ENCODE results near the gene XYLT1. TPM values are rescaled to one million over a fixed set of nuclear protein-coding genes. Genes with fewer than 3 reads are reported as not detected.

The XYLT1 gene
- total and polyA plus RNA-seq, 2 of the 13 experiments (the other 11 are each of a cell fraction or from before 2014, with no cell fraction given), result not detected

GRCh38 chr16:17403859-17404545, 66.8 kb downstream of the XYLT1 start:
- DNase-seq (ENCODE audit: low spot score) (no peak), ATAC-seq (no peak), FAIRE-seq (no peak)
- TF ChIP-seq SNAI1 (CRISPR knock-in tag; IDR thresholded peaks at IDR 0.05; ENCODE audit: borderline replicate concordance) (no peak), BATF2 (CRISPR knock-in tag; IDR thresholded peaks at IDR 0.05) (no peak), ZNF263 (CRISPR knock-in tag; IDR thresholded peaks at IDR 0.05) (no peak), SMAD3 (CRISPR knock-in tag; IDR thresholded peaks at IDR 0.05) (no peak)
- 11% methylated on average over 9 of the region's 9 CpGs for WGBS (ENCODE audit: low lambda C conversion rate)
- Histone ChIP-seq H3K4me3 (replicated peaks in 1 of 3; ENCODE audit: insufficient read depth in 1 of 3, low read depth in 2 of 3, low read length in 3 of 3) (no peak overlapping the region), H3K4me1 (ENCODE audit: insufficient read depth, low read length) (no peaks in the 10 kb centered on the region), H3K27ac (ENCODE audit: extremely low read length, insufficient read depth, low read length) (no peak overlapping the region), H2AFZ (ENCODE audit: low read length) (no peak overlapping the region), H3K4me2 (ENCODE audit: low read depth, low read length) (no peak overlapping the region), H3K9me3 (ENCODE audit: low read length) (no peaks in the 10 kb centered on the region), H4K20me1 (ENCODE audit: insufficient read depth, low read length) (no peaks in the 10 kb centered on the region), H3K27me3 (ENCODE audit: control insufficient read depth in 1 of 2, insufficient read depth in 2 of 2, low read length in 2 of 2) (peaks cover 1 to 22% of the 10 kb centered on the region in 2 experiments; a peak in 2 of 5 replicates), H3K79me2 (ENCODE audit: insufficient read depth, low read length) (no peaks in the 10 kb centered on the region), H3K9ac (ENCODE audit: insufficient read depth, low read depth, low read length) (no peak overlapping the region), H3K36me3 (replicated peaks in 1 of 2; ENCODE audit: control insufficient read depth in 1 of 2, insufficient read depth in 2 of 2, low read length in 2 of 2) (no peaks in the 10 kb centered on the region)
- ChIA-PET CTCF (ENCODE audit: low intra/inter-chr PET ratio, low total read pairs) (no interaction called here), POLR2A (no interaction called here)
- BruUV-seq (replicated peaks), result no TSS peak
- in situ Hi-C loops (cut with HindIII; ENCODE audit: extremely low pct_ligation_motif_present, low pct_unique_long_range_greater_than_20kb) (no loop called here), intact Hi-C loops (cut with micrococcal nuclease; ENCODE audit: unreplicated experiment) (no loop called here)

- Histone ChIP-seq H3K27ac (ENCODE audit: extremely low read length, insufficient read depth, low read length) (no peak overlapping the region), H3K27me3 (ENCODE audit: control insufficient read depth in 1 of 2, insufficient read depth in 2 of 2, low read length in 2 of 2) (peaks cover 1 to 20% of the 10 kb centered on the region in 2 experiments; a peak in 2 of 5 replicates), H3K4me1 (ENCODE audit: insufficient read depth, low read length) (no peaks in the 10 kb centered on the region), H3K36me3 (replicated peaks in 1 of 2; ENCODE audit: control insufficient read depth in 1 of 2, insufficient read depth in 2 of 2, low read length in 2 of 2) (no peaks in the 10 kb centered on the region), H4K20me1 (ENCODE audit: insufficient read depth, low read length) (no peaks in the 10 kb centered on the region), H3K4me2 (ENCODE audit: low read depth, low read length) (no peak overlapping the region), H2AFZ (ENCODE audit: low read length) (no peak overlapping the region), H3K9ac (ENCODE audit: insufficient read depth, low read depth, low read length) (no peak overlapping the region), H3K79me2 (ENCODE audit: insufficient read depth, low read length) (no peaks in the 10 kb centered on the region), H3K9me3 (ENCODE audit: low read length) (no peaks in the 10 kb centered on the region), H3K4me3 (replicated peaks in 1 of 3; ENCODE audit: insufficient read depth in 1 of 3, low read depth in 2 of 3, low read length in 3 of 3) (no peak overlapping the region)
- CTCF ChIA-PET (ENCODE audit: low intra/inter-chr PET ratio, low total read pairs), result no interaction called here
- ATAC-seq, result no peak
- no peak for FAIRE-seq
- BruUV-seq (replicated peaks), result no TSS peak
- no peak for DNase-seq (ENCODE audit: low spot score)
- intact Hi-C loops (cut with micrococcal nuclease; ENCODE audit: unreplicated experiment) (no loop called here), in situ Hi-C loops (cut with HindIII; ENCODE audit: extremely low pct_ligation_motif_present, low pct_unique_long_range_greater_than_20kb) (no loop called here)
- POLR2A ChIA-PET, result no interaction called here
- 35% methylated on average over 10 of the region's 10 CpGs for WGBS (ENCODE audit: low lambda C conversion rate)
- TF ChIP-seq ZNF546 (CRISPR knock-in tag; conservative IDR thresholded peaks at IDR 0.05) (no peak), ZNF792 (CRISPR knock-in tag; IDR thresholded peaks at IDR 0.05) (no peak), ZBTB2 (CRISPR knock-in tag; IDR thresholded peaks at IDR 0.05; ENCODE audit: low read depth) (no peak), RFXAP (CRISPR knock-in tag; IDR thresholded peaks at IDR 0.05; ENCODE audit: borderline replicate concordance) (no peak), SRF (IDR thresholded peaks at IDR 0.05; ENCODE audit: low read depth, low read length) (no peak), NFKBIZ (CRISPR knock-in tag; IDR thresholded peaks at IDR 0.05) (no peak), ZFP41 (CRISPR knock-in tag; IDR thresholded peaks at IDR 0.05; ENCODE audit: borderline replicate concordance) (no peak), JUNB (CRISPR knock-in tag; IDR thresholded peaks at IDR 0.05; ENCODE audit: borderline replicate concordance) (no peak), ZFY (CRISPR knock-in tag; IDR thresholded peaks at IDR 0.05) (no peak), ZNF136 (CRISPR knock-in tag; IDR thresholded peaks at IDR 0.05; ENCODE audit: low read depth) (no peak), EP300 (IDR thresholded peaks at IDR 0.05; ENCODE audit: low read depth in 2 of 2, low read length in 2 of 2) (no peak), EP300 (CRISPR knock-in tag; IDR thresholded peaks at IDR 0.05; ENCODE audit: borderline replicate concordance) (no peak), KMT2B (CRISPR knock-in tag; IDR thresholded peaks at IDR 0.05) (no peak)
Measured at GRCh38 chr16:17403156-17403809, 67.5 kb downstream of the XYLT1 start.

Data from HepG2 (cell line).